ENCODE measurements around the gene TSPAN11. TPM values are rescaled to one million over a fixed set of nuclear protein-coding genes. Genes with fewer than 3 reads are reported as not detected.

Gene TSPAN11
- total RNA-seq, 1 donor from 2014 or later: 12.4 TPM

DNA sequence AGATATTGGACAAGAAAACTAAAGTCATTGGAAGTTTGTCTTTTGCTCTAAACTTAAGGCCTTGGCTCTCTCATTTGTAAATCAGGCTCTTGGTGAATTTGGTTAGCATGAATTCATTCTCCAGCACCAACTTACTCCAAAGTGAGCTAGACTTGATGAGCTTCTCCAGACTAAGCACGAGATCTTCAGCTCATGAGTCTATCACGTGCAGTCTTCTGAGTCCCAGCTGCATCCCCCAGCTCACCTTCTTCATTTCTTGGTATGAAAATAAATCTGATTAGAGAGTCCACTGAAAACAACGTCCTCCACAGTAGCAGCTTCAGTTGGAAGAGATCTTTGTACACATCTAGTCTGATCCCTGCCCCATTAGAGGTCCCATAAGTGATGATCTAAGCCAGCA, 94.6 kb downstream of the TSPAN11 start:
- Histone ChIP-seq H3K79me2 (ENCODE audit: insufficient read depth, low read length) (no peaks in the 10 kb centered on the region), H3K27me3 (ENCODE audit: insufficient read depth, low read length) (peaks cover 10% of the 10 kb centered on the region), H3K4me2 (ENCODE audit: low read length) (no peak overlapping the region), H3K9me3 (ENCODE audit: insufficient read depth, low read depth, low read length) (no peaks in the 10 kb centered on the region), H2AFZ (ENCODE audit: low read depth, low read length) (no peak overlapping the region), H3K4me3 (ENCODE audit: insufficient read depth, low read depth, low read length) (no peak overlapping the region), H4K20me1 (ENCODE audit: insufficient read depth, low read length) (no peaks in the 10 kb centered on the region), H3K9ac (ENCODE audit: low read length) (no peak overlapping the region), H3K27ac (ENCODE audit: low read depth, low read length) (no peak overlapping the region), H3K36me3 (ENCODE audit: insufficient read depth, low read length) (no peaks in the 10 kb centered on the region), H3K4me1 (ENCODE audit: insufficient read depth, low read length) (no peaks in the 10 kb centered on the region)
- Mint-ChIP-seq H3K27ac (ENCODE audit: unreplicated experiment) (no peak overlapping the region), H3K4me3 (ENCODE audit: unreplicated experiment) (no peak overlapping the region), H3K9me3 (ENCODE audit: unreplicated experiment) (peaks cover 5% of the 10 kb centered on the region), H3K27me3 (ENCODE audit: low read depth, unreplicated experiment) (peaks cover 6% of the 10 kb centered on the region), H3K36me3 (ENCODE audit: low read depth, unreplicated experiment) (no peaks in the 10 kb centered on the region), H3K4me1 (ENCODE audit: low read depth, unreplicated experiment) (peaks cover 6% of the 10 kb centered on the region)
- no peak for DNase-seq (ENCODE audit: low read depth)
- FAIRE-seq: no peak
- TF ChIP-seq, protein P1, sequence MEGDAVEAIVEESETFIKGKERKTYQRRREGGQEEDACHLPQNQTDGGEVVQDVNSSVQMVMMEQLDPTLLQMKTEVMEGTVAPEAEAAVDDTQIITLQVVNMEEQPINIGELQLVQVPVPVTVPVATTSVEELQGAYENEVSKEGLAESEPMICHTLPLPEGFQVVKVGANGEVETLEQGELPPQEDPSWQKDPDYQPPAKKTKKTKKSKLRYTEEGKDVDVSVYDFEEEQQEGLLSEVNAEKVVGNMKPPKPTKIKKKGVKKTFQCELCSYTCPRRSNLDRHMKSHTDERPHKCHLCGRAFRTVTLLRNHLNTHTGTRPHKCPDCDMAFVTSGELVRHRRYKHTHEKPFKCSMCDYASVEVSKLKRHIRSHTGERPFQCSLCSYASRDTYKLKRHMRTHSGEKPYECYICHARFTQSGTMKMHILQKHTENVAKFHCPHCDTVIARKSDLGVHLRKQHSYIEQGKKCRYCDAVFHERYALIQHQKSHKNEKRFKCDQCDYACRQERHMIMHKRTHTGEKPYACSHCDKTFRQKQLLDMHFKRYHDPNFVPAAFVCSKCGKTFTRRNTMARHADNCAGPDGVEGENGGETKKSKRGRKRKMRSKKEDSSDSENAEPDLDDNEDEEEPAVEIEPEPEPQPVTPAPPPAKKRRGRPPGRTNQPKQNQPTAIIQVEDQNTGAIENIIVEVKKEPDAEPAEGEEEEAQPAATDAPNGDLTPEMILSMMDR (IDR thresholded peaks at IDR 0.05; ENCODE audit: insufficient read depth, low read depth, low read length): no peak
- TF ChIP-seq EZH2 (IDR thresholded peaks at IDR 0.05; ENCODE audit: insufficient read depth, low read length): no peak

DNA sequence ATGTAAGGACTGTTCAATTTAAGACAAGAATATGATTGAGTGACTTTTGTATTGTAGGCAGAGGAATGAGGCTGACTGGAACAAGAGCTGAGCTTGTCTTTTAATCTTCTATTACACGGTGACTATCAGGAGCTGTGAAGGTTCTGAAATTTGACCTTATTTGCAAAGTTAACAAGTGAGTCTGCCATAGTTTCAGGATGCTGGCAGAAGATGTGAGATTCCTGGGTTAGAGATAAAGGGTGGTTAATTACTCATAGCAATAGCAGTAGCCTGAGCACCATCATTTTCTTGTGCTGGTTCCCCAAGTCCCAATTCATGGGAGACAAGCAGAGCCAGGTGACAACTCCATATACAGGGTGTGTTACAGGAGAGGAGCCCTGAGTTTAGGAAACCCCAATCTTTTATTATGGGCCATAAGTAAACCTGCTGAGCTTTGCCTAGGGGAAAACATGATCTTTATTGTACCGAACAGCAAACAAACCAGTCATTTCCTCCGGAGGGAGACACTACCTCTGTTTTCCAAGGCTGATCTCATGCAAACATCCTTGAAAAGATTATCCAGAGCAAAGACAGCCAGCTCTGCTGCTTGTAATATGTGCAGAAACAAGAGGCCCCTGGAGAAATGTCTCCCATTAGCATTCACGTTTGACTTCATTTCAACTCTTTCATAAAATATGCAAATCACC, 95.4 kb downstream of the TSPAN11 start:
- no peak overlapping the region for H3K9ac ChIP-seq (ENCODE audit: low read length)
- peaks cover 6% of the 10 kb centered on the region for H3K4me1 Mint-ChIP-seq (ENCODE audit: low read depth, unreplicated experiment)
- H3K27ac Mint-ChIP-seq (ENCODE audit: unreplicated experiment): no peak overlapping the region
- H2AFZ ChIP-seq (ENCODE audit: low read depth, low read length): no peak overlapping the region
- no peaks in the 10 kb centered on the region for H4K20me1 ChIP-seq (ENCODE audit: insufficient read depth, low read length)
- FAIRE-seq (no peak), DNase-seq (ENCODE audit: low read depth) (peak; percentile 60)
- no peaks in the 10 kb centered on the region for H3K79me2 ChIP-seq (ENCODE audit: insufficient read depth, low read length)
- peaks cover 10% of the 10 kb centered on the region for H3K27me3 ChIP-seq (ENCODE audit: insufficient read depth, low read length)
- H3K4me2 ChIP-seq (ENCODE audit: low read length): no peak overlapping the region
- H3K4me3 ChIP-seq (ENCODE audit: insufficient read depth, low read depth, low read length): no peak overlapping the region
- no peaks in the 10 kb centered on the region for H3K36me3 ChIP-seq (ENCODE audit: insufficient read depth, low read length)
- peaks cover 5% of the 10 kb centered on the region for H3K9me3 Mint-ChIP-seq (ENCODE audit: unreplicated experiment)
- TF ChIP-seq, protein P1 (IDR thresholded peaks at IDR 0.05; ENCODE audit: insufficient read depth, low read depth, low read length): no peak
- TF ChIP-seq EZH2 (IDR thresholded peaks at IDR 0.05; ENCODE audit: insufficient read depth, low read length): no peak
- H3K27ac ChIP-seq (ENCODE audit: low read depth, low read length): no peak overlapping the region
- H3K9me3 ChIP-seq (ENCODE audit: insufficient read depth, low read depth, low read length): no peaks in the 10 kb centered on the region
- no peaks in the 10 kb centered on the region for H3K36me3 Mint-ChIP-seq (ENCODE audit: low read depth, unreplicated experiment)
- peaks cover 6% of the 10 kb centered on the region for H3K27me3 Mint-ChIP-seq (ENCODE audit: low read depth, unreplicated experiment)
- H3K4me3 Mint-ChIP-seq (ENCODE audit: unreplicated experiment): no peak overlapping the region
- no peaks in the 10 kb centered on the region for H3K4me1 ChIP-seq (ENCODE audit: insufficient read depth, low read length)

DNA sequence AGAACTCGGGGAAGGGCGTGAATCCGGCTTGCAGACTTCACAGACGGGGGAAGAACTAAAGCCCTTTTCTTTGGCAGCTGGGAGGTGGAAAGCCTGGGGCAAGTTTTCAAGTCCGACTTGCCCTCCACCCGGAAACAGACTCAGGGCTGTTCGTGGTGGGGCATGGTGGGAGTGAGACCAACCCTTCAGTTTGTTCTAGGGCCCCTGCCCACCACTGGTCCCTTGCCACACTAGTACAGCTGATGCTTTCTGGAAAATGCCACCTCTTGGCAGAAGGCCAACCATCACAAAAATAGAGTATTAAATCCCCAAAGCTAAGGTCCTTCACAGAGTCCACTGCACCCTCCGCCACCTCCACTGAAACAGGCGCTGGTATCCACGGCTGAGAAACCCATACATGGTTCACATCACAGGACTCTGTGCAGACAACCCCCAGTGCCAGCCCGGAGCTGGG, 96.8 kb downstream of the TSPAN11 start:
- Mint-ChIP-seq H3K4me1 (ENCODE audit: low read depth, unreplicated experiment) (peaks cover 6% of the 10 kb centered on the region), H3K27ac (ENCODE audit: unreplicated experiment) (no peak overlapping the region), H3K36me3 (ENCODE audit: low read depth, unreplicated experiment) (no peaks in the 10 kb centered on the region), H3K4me3 (ENCODE audit: unreplicated experiment) (no peak overlapping the region), H3K27me3 (ENCODE audit: low read depth, unreplicated experiment) (peaks cover 6% of the 10 kb centered on the region), H3K9me3 (ENCODE audit: unreplicated experiment) (peaks cover 5% of the 10 kb centered on the region)
- FAIRE-seq (no peak), DNase-seq (ENCODE audit: low read depth) (no peak)
- Histone ChIP-seq H3K36me3 (ENCODE audit: insufficient read depth, low read length) (no peaks in the 10 kb centered on the region), H3K9me3 (ENCODE audit: insufficient read depth, low read depth, low read length) (no peaks in the 10 kb centered on the region), H4K20me1 (ENCODE audit: insufficient read depth, low read length) (no peaks in the 10 kb centered on the region), H3K4me1 (ENCODE audit: insufficient read depth, low read length) (no peaks in the 10 kb centered on the region), H3K79me2 (ENCODE audit: insufficient read depth, low read length) (no peaks in the 10 kb centered on the region), H3K4me3 (ENCODE audit: insufficient read depth, low read depth, low read length) (no peak overlapping the region), H3K27me3 (ENCODE audit: insufficient read depth, low read length) (peaks cover 10% of the 10 kb centered on the region), H3K9ac (ENCODE audit: low read length) (no peak overlapping the region), H2AFZ (ENCODE audit: low read depth, low read length) (no peak overlapping the region), H3K27ac (ENCODE audit: low read depth, low read length) (no peak overlapping the region), H3K4me2 (ENCODE audit: low read length) (no peak overlapping the region)
- TF ChIP-seq EZH2 (IDR thresholded peaks at IDR 0.05; ENCODE audit: insufficient read depth, low read length): no peak
- TF ChIP-seq, protein P1 (IDR thresholded peaks at IDR 0.05; ENCODE audit: insufficient read depth, low read depth, low read length): no peak

Measured in astrocyte (in vitro differentiated cells and primary cell).